Measurements from ENCODE around the gene RPUSD4. TPM values are rescaled to one million over a fixed set of nuclear protein-coding genes. Genes with fewer than 3 reads are reported as not detected.

RPUSD4 gene
- total RNA-seq, 1 donor from 2014 or later = 40.0 TPM

DNA sequence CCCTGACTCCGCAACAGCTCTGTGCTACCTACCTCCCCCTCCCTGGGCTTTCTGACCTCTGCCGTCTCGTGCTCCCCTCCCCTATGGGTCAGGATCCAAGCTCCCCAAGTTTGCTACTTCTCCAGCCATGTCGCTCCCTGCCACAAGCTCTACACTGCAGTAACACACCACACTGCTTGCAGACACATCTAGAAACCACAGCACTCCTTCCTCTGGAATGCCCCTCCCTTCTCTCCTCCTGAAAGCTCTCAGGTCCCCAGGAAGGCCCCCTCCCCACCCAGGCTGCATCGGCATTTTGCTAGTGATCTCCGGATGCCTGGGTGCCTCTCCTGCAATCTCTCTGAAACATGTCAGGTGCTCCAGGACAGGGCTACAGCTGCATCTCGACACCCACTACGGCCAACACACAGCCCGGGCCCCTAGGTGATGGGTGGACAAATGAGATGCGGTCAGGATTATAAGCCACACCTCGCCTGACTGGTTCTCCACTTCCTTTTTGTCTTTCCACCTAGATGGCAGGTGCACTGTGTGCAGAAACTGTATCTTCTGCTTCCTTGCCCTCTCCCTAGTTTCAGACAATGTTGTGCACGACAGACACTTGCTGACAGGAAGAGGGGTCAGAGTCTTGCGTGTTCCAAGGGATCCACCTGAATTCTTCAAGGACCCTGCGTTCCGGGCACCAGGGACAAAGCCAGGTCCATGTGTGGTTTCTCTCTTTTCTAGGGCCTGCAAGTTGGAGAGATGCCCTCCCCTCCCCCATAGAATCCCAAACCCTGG lies 22.9 kb downstream of the RPUSD4 start:
- intact Hi-C loops (cut with micrococcal nuclease) = no loop called here
- ATAC-seq (no peak), DNase-seq (no peak)

DNA sequence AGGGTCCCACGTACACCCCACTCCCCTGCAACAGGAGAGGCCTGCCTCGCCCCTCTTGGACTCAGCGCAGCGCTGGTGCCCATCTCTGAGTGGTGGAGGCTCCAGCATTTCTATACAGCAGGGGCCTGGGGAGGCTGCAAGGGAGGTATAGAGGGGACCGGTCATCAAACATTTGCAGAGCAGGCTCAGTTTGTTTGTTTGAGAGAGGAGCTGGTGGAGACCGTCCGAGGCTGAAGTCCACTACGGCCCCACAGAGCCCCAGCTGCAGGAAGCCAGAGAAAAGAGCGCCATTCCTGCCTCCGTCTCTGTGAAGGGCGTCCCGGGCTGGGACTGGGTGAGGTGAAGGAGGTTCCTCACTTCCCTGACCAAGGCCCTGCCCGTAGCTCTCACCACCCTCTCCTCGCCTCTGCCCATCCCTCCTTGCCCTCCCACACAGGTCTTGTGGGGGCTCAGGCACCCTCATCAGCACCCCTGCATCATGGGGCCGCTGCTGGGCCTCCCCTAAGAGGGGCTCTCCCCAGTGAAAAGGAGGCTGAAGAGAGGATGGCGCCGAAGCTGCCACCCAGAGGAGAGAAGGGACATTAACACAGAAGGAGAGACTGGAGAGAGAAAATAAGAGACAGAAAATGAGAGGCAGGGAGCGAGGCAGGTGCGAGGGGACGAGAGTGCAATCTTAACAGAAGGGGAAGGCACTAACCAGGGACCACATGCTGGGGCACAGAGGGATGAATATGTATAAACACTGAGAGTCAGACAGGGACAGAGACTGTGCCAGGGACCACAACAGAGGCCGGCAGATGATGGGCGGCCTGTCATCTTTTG lies 24.5 kb downstream of the RPUSD4 start:
- peak; percentile 20 for ATAC-seq
- intact Hi-C loops (cut with micrococcal nuclease) = no loop called here
- no peak for DNase-seq

DNA sequence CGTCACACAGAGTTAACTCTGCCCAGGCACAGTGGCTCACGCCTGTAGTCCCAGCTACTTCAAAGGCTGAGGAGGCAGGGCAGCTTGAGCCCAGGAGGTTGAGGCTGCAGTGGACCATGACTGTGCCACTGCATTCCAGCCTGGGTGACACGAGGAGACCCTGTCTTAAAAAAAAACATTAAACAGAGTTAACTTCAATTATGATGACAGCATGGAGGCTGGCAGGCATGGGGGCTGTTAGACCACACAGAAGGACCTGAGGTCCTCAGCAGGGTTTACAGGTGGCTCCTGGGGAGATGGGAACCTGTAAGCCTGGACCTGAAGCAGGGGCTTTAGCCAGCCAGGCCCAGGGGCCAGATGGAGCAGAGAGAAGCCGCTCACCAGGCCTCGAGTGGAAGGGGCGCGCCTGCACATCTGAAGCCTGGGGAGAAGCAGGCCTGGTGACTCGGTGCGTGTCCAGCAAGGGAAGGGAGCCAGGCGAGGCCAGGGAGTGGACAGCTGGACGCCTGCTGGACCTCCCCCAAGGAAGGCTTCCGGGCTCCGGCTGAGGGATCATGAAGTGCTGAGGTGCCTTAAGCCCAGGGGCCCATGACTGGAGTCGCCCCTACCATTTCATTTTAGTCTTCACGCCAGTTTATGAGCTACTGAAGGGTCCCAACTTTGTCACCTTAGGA lies 25.3 kb downstream of the RPUSD4 start:
- DNase-seq = peak; percentile 85
- peak; percentile 83 for ATAC-seq
- intact Hi-C loops (cut with micrococcal nuclease) = no loop called here

DNA sequence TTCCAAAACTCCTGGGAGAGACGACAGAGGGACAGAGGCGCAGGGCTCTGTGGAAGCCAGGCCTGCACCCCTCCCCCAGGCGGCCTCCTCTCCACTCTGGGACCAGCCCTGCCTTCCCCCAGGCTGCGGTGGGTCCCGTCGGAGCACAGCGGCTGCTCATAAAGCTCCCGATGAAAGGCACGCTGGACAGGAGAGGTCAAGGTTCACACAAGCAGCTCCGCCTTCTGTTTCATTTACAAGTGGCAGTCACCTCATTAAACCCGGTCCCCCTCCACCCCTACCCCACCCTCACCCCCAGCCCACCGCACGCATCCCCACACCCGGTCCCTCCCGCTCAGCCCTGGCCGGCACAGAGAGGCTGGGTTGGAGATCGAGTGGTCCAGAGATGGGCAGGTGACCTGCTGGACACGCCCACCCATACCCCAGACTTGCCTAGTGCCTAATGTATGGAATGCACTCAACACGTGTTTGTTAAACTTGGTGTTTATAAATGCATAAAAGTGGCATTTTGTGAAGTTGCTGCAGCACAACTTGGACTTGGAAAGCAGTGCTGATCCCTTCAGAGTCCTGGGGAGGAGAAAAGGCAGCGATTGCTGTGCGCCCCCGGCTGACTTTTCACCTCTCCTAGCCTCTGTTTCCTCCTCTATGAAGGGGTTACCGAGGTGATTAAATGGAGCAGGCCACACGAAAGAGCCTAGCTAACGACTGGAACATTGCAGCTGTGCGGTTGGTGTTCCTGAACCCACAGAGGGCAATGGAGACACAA lies 26.0 kb downstream of the RPUSD4 start:
- ATAC-seq (no peak), DNase-seq (no peak)
- intact Hi-C loops (cut with micrococcal nuclease) = no loop called here

DNA sequence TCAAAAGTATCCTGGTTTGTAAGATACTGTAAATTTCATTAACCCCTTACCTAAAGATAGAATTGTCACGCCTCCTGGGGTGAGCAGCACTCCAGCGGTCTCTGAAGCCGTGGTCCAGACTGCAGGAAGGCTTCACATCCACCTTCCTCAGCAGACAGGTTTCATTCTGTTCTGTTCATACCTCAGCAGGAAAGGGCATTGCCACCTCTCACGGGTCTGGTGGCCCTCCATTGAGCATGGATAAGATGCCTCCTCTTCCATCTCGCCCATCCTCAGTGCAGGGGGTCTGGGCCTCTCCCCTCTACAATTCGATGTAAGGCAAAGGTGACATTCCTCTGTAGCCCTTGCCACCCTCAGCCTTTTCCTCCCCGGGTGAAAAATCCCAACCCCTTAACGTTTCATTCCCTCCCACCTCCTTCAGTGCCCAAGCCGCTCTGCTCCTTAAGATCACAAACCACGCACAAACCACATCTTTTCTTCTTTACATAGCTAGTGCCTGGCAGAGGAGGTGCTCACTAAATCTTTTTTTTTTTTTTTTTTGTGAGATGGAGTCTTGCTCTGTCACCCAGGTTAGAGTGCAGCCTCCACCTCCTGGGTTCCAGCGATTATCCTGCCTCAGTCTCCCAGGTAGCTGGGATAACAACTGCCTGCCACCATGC lies 28.5 kb downstream of the RPUSD4 start:
- intact Hi-C loops (cut with micrococcal nuclease) = no loop called here
- DNase-seq (no peak), ATAC-seq (no peak)

DNA sequence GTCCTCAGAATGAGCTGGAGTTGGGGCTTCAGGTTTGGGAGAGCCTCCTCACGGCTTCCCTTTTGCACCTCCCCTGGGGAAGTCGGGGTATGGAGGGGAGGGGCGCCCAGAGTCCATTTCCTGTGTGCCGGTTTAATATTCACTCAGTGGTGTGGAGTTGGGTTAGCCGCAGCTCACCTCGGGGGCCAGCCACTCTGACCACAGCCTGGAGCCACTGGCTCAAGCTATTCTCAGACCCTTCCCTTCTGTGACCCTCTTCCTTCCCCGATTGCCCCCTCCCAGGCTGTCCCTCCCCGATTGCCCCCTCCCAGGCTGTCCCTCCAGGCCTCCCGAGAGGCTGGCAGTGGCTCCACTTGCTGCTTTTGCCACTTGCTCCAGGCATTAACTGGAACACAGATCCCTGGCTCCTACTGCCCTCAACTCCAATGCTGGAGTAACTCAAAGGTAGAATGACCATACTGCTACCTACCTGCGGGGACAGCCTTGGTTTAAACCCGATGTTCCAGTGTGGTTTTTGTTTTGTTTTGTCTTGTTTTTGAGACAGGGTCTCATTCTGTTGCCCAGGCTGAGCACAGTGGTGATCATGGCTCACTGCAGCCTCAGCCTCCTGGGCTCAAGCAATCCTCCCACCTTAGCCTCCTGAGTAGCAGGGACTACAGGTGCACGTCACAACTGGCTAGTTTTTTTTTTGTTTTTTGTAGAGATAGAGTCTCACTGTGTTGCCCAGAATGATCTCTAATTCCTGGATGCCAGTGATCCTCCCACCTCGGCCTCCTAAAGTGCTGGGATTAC lies 29.3 kb downstream of the RPUSD4 start:
- DNase-seq = no peak
- intact Hi-C loops (cut with micrococcal nuclease) = no loop called here
- ATAC-seq = no peak

DNA sequence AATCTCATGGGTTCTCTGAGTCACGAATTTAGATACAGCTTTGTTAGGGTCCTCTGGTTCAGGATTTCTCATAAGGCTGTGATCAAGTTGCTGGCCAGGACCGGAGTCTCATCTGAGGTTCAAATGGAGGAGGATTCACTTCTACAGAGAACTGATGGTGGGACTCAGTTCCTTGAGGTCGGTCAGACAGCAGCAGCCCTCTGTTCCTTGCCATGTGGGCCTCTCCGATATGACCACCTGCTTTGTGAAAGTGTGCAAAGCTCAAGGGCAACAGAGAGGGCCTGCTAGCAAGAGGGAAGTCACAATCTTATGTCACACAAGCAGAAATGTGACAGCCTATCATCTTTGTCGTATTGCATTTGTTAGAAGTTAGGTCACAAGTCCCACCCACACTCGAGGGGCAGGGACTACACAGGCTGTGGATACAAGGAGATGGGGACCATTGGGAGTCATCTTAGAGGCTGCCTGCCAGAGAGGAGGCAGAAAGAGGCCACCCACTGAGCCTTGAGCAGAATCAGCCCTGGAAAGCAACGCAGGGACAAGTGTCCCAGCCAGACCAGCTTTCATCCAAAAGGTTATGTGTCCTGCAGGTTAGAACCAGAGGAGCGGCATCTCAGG lies 34.5 kb downstream of the RPUSD4 start:
- intact Hi-C loops (cut with micrococcal nuclease) = no loop called here
- ATAC-seq (no peak), DNase-seq (peak; percentile 19)

DNA sequence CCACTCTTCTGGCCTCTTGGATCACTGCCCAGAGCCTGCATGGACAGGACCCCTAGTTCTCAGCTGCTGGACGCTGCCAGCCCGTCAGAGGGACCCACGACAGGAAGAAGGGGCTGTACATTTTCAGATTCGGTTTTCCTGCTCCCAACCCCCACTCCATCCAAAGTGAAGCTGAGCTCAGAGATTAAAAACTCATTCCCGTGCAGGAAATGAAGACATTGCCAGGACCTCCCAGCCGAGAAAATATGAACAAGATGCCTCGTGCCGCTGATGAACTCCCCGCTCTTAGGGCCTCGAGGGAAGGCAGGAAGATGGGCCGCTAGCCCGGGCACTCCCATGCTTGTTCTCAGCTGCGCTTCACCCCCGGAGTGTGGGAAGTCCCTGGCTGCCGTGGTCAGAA lies 36.1 kb downstream of the RPUSD4 start:
- ATAC-seq = peak; percentile 68
- intact Hi-C loops (cut with micrococcal nuclease) = no loop called here
- DNase-seq = peak; percentile 65

DNA sequence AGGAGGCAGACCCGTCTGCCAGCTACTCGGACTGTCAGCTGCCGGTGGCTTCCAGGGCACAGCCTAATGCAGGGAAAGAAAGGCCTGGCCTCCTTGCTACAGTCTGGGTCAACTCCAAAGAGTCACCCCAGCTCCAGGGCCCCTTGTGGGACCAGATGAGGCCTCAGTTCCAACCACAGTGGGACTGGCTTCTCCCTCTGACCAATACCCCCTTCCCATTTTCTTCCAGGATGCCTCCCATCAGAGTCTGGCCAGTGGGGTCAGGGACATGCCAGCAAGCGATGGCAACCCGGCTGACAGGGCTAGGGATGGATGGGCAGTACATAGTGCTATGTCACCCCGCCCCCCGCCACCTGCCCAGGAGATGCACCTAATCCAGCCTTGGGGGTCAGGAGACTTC lies 36.6 kb downstream of the RPUSD4 start:
- ATAC-seq (no peak), DNase-seq (peak; percentile 19)
- intact Hi-C loops (cut with micrococcal nuclease) = no loop called here

DNA sequence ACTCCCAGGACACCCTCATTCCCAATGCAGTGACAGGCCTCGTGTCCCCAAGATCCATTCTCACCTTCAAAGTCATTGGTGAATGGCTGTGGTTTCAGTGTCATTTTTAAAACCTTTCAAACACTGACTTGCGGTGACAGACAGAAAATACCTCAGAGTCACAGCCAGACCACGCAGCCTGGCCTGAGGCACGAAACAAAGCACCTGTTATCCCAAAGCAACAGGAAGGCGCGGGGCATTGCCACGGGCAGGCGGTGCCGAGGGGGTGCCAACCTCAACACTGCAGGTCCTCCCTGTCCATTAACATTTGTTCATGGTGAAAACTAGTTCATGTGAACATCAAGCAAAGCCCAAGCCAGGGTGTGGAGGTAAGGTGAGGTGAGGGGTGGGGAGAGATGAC lies 38.2 kb downstream of the RPUSD4 start:
- intact Hi-C loops (cut with micrococcal nuclease) = no loop called here
- ATAC-seq = no peak
- DNase-seq = peak; percentile 12

DNA sequence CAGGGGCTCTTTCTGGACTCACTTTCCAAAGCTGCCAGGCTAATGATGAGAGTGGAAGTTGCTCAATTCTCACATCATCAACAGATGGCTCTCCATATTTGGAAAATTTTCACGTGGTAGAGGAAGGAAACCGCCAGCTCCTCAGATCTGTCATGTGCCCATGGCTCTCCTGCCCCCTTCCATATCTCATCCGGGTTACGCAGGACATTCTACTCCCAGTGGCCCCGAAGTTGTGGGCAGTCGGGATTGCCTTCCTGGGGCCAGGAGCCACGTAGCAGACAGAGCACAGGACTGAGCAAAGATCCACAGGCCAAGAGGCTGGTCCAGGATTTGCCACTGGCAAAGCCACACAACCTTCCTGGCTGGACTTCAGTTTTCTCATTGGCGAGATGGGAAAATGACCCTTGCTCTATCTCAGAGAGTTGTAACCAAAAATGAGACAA lies 38.8 kb downstream of the RPUSD4 start:
- DNase-seq (peak; percentile 13), ATAC-seq (peak; percentile 22)
- intact Hi-C loops (cut with micrococcal nuclease) = no loop called here

DNA sequence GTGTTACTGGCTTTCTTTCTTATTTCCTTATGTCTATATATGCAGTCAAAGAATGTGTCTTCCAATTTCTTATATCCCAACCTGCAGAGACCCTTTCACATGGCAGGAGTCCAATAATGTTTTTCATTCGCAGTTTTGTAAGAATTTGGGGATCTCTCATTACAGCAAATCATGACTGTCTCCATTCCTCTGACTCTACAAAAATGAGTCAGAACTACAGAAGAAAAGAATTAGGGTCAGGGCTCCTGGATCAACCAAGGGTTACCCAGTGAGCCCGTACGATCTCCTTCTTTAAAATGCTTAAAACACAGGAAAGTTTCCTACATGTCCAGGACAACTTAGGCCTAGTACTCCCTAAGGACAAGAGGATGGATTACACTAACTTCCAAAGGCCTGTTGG lies 42.2 kb downstream of the RPUSD4 start:
- intact Hi-C loops (cut with micrococcal nuclease) = no loop called here
- DNase-seq (no peak), ATAC-seq (no peak)

DNA sequence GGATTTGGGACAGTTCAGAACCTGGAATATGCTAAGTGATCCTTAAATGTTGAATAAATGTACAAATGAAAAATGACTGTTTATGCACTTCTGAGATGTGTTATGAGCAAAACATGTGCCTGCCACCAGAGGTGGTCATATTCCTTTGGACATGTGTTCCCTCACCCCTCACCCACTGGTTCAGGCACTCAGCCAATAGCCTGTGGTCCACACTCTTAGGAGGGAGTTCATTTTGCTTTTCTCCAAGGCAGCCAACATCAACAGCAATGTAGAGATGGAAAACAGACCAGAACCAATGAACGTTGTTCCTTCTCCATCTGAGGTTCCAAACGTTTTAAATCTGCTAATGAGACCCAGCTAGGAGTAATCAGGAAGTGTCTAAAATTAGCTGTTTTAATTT lies 44.0 kb downstream of the RPUSD4 start:
- ATAC-seq (no peak), DNase-seq (no peak)
- intact Hi-C loops (cut with micrococcal nuclease) = no loop called here

DNA sequence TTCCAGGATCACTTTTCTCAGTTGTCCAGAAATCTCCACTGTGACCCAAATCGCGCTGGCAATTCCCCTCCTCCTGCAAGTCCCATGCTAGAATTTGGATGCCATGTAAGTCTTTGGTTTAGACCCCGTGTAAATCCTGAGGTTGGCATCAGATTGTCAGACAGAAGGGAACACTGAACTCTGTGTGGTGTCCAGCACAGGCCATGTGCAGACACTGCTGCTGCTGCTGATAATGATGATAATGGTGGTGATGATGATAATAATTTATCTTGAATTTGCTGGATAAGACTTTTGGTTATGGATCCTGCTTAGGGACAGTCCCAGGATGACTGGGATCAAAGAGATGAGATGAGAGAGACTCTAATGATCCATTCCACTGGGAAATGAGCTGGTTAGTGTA lies 45.0 kb downstream of the RPUSD4 start:
- intact Hi-C loops (cut with micrococcal nuclease) = no loop called here
- DNase-seq = no peak
- no peak for ATAC-seq

DNA sequence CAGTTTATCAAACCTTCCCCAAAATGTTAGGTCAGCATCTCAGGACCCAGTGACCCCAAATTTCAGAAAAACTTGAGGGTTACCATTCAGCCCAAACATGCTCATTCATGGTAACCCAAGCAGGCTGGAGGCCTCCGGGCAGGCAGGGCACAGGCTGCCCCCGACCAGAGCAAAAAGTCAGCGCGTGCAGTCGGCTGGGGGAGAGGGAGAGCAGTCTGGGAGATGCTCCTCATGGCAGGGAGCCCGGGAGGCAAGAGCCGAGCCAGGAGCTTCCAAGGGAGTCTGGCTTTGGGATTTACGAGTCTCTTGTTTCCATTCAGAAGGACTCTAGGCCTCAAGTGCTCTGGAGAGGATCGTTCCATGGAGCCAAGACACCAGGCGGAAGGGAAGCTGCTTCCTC lies 45.7 kb downstream of the RPUSD4 start:
- no peak for ATAC-seq

DNA sequence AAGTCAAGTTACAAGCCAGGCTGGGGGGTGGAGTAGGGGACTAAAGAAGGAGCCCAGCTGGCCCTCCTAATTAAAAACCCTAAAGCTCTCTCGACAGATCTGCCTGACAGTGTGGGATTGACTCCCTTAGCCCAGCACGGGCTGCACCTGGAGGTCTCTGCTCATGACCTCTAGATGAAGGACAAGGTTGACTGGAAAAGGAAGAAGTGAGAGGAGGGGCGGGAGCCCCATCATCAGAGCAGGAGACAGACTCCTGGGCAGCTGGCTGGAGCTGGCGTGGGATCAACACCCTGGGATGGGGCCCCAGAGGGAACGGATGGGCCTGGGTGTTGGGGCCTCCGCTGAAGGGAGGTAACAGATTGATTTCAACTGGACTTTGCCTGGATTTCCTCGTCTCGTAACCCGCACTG lies 46.1 kb downstream of the RPUSD4 start:
- ATAC-seq (no peak), DNase-seq (no peak)
- intact Hi-C loops (cut with micrococcal nuclease) = no loop called here

More for the DNA sequence above, 45.7 kb downstream of the RPUSD4 start:
- intact Hi-C loops (cut with micrococcal nuclease) = no loop called here
- peak; percentile 49 for DNase-seq

DNA sequence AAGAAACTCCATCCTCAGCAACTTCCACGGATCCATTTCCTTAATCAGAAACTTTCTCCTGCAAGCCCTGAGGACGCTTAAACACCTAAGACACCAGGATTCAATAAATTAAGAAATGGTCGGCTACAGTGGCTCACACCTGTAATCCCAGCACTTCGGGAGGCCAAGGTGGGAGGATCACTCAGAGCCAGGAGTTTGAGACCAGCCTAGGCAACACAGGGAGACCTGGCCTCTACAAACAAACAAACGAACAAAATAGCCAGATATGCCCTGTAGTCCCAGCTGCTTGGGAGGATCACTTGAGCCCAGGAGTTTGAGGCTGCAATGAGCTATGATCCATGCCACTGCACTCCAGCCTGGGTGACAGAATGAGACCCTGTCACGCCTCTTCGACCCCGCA lies 46.7 kb downstream of the RPUSD4 start:
- intact Hi-C loops (cut with micrococcal nuclease) = no loop called here
- no peak for DNase-seq
- no peak for ATAC-seq

DNA sequence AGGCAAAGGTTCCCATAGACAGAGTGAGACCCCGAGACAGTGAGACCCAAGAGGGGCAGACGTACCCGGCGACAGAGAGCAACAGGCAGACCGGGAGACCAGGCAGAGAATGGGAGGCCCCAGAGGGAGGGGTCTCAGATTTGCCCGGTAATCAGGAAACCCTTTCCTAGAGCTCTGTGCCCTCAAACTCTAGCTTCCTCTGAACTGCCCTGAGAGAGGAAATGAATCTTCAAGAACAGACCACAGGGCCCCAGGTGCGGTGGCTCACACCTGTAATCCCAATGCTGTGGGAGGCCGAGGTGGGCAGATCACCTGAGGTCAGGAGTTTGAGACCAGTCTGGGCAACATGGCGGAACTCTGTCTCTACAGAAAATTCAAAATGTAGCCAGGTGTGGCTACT lies 47.7 kb downstream of the RPUSD4 start:
- ATAC-seq (no peak), DNase-seq (no peak)
- intact Hi-C loops (cut with micrococcal nuclease) = no loop called here
